Stimulated activated CD4-positive, alpha-beta T cell treated with anti-CD3 and anti-CD28 coated beads, Interleukin-4, amount 100 ng/mL, for 4 hours (primary cell): Measurements from ENCODE around the gene NPTN.
"Not testable (repeated sequence)": the region's sequence is repeated elsewhere in the genome, so short reads cannot be mapped to it uniquely, and the experiment has no call there.

Experiments
- DNase-seq, 2 experiments: peaks; one replicate each; pipeline ENCODE4 v3.0.0-alpha.2; 2020

NPTN gene

DNA sequence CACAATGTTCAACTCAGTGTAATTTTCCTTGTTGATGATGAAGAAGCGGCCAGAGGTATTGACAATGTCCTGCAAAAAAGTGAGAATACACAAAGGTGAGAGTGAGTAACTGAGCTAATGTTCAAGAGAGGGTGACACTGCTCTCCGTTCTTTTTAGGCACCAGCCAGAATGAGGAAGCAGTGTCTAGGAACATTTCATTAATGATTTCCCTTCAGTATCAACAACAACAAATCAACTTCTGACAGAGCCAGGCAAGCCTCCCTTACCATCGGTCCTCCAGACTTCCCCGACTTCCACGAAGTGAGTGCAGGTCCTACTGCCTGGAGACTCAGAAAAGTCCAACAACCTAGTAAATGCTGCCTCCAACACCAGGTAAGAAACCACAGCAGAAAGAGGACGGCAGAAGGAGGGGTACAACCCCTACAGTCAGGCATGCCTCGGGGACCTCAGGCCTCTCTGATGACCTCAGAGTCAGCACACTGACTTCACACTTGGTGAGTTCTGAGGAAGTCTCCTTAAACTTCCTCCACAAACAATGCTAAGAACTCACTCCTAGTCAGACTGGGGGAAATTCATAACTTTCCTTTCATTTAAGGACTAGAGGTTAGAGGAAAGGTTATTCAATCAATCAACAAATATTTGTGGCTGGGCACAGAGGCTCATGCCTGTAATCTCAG is 62.7 kb downstream of the NPTN start:
- no peak for DNase-seq

DNA sequence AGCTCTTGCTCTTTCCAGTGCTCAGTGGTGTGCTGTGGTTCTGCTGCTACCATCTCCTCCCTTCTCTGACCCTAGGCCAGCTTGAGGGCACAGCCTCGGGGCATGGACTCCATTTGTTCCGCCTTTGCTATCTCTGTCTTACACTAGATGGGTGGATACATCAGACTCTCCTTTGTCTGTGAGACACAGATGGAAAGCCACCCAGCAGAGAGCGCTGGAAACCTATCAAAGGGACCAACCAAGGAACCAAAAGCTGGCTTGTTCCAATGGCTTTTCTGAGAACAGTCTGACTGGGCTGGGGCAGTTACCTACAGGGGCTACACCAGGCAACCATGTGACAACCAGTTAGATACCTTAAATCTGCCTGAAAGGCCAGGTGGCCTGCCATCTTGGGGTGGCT is 63.8 kb downstream of the NPTN start:
- DNase-seq, result no peak

DNA sequence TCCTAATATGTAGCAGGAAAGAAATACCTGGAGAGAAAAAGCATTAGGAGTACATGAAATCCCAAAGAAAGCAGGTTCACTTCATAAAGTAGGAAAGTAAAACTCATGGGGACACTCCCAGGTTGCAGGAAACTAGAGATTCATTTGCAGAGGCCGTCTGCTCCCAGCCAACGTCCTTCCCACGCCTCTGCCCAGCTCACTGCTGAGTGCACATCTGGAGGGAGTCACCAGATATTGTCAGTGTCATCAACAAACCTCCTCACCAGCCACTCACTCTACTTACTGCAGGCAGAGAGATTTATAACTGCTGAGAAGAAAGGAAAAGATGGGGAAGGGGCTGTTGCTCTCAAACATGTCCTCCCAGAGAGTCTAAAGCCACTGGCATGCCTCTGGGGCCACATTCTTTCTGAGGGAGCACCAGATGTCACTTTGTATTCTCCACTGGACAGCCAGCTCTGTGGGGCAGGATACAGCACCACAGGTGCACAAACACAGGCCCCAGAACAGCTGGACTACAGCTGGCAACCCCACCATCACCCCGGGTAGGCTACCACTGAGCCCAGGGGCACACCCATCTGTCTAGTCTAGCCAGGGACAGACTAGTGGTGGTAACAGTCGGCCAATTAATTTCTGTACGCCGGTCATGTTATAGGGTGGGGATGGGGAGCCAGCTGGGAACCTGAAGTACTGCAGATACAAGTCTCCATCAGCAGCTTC is 64.5 kb downstream of the NPTN start:
- no peak for DNase-seq

DNA sequence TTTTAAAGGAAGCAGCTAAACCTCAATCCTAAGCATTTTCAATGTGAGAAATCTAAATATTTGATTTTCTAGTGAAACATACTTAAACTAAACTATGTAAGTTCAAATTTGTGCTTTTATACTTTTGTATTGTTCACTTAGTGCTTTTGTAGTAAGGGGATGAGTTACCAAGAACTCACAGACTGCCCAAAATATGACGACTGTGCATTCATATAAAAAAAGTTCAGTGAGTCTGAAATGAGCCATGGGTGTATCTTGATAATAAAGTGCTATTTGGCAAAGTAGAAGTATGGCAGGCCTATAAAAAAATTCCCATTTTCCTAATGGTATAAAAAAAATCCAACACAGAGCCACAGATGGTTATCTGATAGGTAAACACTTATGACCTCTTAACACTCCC is 66.2 kb downstream of the NPTN start:
- DNase-seq, result no peak

DNA sequence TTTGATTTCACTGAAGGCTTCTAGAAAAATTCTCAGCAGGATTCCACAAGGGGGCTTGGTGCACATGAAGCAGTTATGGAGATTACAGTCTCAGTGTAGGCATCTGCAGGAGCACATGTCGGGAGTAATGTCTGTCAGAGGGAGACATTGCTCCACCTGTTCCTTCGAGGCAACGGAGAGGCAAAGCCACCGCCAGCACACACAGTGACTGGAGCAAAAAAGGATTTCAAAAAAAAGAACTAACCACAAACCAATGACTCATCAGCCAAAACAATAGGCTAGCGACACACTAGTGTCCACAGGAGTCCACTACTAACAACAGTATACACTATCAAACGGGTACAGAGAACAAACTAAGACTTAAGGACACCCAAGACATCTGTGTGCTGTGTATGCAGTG is 68.9 kb downstream of the NPTN start:
- DNase-seq, result no peak

DNA sequence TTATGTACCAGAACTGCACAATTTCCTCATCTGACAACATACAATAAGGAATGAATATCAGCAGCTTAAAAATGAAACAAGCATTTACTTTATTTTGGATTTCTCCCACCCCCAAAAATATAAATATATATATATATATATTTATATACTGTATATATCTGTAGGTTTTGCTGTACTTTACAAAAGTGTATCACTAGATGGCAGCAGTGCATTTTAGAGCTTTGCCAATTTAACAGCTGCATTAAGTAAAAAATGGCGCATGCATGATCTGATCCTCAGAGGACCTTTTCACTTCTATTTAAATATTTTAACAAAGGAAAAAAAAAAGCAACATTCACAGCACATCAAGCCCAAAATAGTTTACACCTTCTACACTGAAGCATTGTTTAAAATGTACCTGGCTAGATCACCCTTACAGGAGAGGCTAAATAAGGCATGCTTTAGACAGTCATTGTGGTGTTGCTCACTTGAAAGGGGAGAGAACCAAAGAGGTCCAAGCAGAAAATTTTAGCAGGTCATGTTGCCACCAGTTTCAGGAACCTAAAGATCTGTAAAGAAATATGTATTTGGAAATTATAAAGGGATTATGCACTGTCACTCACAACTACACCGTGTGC is 72.6 kb downstream of the NPTN start:
- DNase-seq, result no peak

DNA sequence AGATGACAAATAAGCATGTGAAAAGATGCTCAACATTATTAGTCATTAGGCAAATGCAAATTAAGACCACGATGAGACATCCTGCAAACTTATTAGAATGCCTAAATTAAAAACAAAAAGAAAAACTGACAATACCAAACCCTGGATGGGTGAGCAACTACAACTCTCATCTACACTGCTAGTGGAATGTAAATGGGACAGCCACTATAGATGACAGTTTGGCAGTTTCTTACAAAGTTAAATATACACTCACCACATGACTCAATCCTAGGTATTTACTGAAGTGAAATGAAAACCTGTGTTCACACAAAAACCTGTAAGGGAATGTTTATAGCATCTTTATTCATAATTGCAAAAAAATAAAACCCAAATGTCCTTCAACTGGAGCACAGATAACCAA is 74.7 kb downstream of the NPTN start:
- no peak for DNase-seq

DNA sequence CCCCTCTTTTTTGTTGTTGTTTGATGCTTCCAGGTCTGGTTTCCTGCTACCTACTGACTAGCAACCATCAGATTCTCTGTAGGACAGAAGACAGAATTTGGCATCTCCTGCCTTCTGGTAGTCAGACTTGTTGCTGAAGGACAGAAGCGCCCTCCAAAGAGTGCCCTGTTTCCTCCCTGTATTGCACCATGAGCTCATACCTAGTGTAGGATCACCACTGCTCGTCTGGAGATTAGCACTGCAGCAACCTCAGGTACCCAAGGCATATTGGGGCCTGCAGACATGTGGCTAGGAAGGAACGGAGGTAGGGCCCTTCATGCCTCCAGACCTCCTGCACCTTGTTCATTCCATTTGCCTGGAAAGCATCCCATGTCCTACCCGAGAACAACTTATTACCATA is 78.1 kb downstream of the NPTN start:
- DNase-seq, result no peak

DNA sequence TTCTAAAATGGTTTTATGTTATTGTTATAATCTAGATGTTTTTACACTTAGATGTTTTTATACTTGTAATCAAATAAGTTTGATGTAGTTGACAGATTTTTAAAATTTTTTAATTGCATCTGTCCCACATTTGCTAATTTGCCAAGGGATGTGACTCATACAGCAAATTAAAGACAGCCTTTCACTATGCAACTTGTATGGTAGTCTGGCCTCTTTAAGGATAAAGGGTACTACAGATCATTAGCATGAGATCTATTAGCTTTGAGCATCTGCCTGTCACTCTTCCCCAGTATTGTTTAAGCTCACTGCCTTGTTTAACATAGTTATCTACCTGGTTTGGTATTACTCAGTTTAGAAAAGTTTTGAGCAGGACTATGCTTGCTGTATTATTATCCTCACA is 83.0 kb downstream of the NPTN start:
- no peak for DNase-seq

DNA sequence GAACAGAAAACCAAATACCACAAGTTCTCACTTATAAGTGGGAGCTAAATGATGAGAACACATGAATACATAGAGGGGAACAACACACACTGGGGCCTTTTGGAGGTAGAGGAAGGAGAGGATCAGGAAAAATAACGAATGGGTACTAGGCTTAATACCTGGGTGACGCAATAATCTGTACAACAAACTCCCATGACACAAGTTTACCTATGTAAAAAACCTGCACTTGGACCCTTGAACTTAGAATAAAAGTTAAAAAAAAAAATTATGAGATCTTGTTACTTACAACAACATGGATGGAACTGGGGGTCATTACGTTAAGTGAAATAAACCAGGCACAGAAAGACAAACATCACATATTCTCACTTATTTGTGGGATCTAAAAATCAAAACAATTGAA is 84.3 kb downstream of the NPTN start:
- DNase-seq, result not testable (repeated sequence)

DNA sequence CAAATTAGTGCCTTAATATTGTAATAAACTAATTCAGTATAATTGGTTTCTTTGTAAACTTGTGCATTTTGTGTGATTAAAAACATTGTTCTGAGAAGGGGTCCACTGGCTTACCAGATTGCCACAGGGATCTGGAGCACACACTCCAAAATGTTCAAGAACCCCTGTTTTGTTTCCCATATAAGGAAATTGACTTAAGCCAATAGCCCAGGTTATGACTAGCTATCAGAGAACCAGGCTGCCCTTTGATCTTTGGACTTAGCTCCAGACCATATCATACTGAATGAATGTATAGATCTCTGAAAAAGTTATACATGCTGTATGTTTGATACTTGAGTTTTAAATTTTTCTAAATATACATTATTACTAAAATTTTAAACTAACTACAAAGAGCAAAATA is 91.7 kb downstream of the NPTN start:
- DNase-seq, result no peak

DNA sequence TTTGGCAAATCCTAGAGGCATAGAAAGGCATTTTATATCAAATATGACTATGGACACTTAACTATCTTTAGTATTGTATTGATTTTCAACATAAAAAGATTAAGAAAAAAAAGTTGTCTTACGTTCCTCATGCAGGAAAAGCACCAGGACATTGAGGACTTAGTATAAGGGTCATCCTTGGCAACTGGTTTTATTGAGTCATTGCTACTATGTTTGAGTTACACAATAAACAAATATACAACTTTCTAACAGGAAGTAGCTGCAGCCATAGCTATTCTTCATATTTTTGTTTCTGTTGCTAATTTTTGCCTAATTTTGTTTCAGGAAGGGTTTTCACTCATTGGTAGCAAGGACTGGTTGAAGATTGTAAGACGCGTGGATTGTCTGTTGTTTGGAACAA is 93.0 kb downstream of the NPTN start:
- DNase-seq, result no peak

DNA sequence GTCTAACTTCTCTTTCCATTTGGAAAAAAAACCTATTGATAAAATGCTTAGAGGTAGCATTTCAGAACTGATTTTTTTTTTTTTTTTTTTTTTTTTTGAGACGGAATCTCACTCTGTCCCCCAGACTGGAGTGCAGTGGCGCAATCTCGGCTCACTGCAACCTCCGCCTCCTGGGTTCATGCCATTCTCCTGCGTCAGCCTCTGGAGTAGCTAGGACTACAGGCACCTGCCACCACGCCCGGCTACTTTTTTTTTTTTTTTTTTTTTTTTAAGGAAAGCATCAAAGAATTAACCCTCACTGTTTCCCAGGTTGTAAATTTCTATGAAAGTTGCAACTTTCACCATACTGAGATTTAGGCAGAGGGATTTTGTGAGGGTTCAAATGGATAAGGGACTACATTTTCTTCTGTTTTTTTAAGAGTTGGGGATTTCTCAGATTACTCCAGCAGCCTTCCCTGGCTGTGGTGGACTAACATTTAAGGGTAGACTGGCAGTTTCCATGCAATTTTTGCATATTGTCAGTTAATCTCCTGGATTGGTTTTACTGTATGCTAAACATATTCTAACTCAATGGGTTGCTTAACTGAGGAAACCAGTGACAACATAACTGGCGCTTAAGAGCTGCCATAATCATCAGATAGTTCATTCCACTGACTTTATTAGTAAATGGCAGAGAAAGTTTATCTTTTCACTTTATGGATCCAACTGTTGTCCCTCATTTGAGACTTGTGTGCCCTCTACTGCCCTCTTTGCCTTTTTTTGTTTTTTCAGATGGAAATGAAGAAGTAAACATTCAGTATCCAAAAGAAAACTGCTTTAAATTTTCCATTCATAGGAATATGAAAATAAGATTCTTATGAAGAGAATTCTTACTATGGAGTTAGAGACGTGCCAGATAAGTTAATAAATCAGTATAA is 93.7 kb downstream of the NPTN start:
- DNase-seq, result no peak

DNA sequence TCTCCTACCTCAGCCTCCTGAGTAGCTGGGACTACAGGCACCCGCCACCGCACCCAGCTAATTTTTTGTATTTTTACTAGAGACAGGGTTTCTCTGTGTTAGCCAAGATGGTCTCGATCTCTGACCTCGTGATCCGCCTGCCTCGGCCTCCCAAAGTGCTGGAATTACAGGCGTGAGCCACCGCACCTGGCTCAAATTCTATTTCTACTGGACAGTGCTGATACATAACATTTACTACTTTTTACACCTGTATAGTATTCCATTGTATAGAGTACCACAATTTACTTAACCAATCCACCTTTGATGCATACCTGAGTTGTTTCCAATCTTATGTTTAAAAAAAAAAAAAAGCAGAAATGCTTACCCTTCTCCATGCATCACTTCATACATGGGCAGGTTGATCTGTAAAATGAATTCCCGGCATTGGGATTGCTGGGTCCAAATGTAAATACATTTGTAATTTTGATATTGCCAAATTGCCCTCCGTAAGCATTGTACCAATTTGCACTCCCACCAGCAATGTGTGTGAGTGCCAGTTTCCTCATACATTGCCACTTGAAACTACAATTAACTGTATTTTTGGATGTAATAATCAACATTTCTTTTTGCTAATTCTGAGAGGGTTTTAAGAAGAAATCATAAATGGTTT is 94.5 kb downstream of the NPTN start:
- DNase-seq, result no peak

DNA sequence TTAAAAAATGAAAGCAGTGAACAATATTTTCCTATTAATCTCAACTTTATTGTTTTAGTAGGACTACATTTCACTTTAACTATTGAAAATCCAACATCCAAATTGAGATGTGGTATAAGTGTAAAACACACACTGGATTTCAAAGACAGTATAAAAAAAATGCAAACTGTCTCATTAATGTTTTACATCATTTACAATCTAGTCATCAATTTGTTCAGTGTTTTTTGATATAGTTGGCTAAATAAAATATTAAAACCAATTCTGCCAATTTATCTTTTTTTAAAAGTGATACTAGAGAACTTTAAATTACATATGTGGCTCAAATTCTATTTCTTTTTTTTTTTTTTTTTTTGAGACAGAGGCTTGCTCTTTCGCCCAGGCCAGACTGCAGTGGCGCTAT is 95.1 kb downstream of the NPTN start:
- DNase-seq, result no peak

DNA sequence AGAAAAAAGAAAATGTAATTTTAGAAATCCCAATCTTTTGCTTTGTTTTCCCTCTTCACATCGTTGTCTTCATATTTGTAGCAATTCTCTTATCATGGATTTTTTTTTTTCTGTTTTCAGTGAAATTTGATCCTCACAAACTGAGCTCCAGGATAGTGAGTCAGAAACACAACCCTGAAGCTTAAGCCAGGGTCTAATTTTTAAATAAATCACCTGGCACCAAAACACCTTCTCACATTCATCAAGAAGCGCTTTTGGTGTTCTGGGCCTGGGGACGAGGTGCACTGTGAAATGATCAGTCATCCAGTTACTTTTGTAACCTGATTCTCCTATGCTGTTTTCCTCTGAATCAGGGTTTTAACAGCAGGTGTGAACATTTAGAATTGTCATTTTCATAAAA is 102.5 kb downstream of the NPTN start:
- no peak for DNase-seq

DNA sequence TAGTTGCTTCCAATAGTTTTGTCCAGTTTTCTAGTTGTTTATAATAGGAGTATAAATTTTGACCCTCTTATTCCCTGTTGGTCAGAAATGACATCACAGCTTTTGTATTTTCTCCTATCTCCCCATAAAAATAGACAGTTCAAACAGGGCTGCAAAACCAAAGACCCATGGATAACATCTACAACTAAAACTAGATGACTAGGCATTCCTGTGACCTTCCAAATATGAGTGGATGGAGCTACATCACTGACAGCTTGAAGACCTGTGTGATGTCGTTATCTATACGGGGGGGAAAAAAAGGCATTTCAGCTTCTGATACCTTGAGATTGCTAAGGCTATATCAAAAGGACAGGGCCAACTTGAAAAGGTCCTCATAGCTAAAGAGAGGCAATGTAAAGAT is 105.6 kb downstream of the NPTN start:
- DNase-seq, result no peak

DNA sequence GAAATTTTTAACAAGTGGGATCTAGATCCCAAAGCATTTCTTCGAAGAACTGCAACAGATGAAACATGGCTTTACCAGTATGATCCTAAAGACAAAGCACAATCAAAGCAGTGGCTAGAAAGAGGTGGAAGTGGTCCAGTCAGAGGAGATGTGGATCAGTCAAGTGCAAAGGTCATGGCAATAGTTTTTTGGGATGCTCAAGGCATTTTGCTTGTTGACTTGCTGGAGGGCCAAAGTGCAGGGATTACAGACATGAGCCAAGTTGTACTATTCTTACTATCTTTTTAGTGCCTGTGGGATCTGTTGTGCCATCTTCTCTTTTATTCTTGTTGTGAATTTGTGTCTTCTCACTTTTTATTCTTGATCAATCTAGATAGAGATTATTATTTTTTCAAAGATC is 108.3 kb downstream of the NPTN start:
- DNase-seq, result no peak

DNA sequence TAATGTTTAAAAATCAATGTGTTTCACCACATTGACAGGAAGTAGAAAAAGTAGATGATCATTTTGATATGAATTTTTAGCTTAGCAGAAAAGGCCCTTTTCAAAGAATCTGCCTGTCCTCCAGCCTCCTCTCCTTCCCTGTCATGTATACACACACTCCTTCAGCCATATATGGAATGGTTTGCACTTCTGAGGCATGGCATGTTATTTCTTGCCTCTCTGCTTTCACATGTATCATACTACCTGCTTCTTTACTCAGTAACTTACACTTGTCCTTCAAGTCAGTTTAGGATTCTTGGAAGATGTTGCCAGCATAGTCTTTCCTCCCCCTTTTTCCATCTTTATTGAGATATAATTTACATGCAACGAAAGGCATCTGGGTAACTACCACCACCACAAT is 111.2 kb downstream of the NPTN start:
- no peak for DNase-seq

DNA sequence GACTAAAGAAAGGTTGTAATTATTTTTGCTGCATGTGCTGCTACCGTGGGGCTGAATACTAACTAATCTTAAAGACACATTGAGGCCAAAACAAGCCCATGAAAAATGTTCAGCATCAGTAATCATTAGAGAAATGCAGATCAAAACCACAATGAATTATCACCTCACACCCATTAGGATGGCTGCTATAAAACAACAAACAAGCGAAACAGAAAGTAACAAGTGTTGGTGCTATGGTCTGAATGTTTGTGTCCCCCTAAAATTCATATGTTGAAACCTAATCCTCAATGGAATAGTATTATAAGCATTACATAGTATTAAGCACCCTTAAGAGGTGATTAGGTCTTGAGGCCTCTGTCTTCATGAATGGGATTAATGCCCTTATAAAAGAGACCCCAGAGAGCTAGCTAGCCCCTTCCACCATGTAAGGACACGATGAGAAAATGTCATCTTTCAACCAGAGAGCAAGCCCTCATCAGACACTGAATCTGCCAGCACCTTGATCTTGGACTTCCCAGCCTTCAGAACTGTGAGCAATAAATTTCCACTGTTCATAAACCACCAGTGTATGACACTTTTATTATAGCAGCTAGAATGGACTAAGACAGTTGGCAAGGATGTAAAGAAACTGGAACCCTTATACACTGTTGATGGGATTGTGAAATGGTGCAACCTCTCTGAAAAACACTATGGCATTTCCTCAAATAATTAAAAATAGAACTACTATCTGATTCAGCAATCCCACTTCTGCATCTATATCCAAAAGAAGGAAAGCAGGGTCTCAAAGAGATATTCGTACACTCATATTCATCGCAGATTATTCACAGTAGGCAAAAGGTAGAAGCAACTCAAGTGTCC is 114.1 kb downstream of the NPTN start:
- DNase-seq, result no peak

DNA sequence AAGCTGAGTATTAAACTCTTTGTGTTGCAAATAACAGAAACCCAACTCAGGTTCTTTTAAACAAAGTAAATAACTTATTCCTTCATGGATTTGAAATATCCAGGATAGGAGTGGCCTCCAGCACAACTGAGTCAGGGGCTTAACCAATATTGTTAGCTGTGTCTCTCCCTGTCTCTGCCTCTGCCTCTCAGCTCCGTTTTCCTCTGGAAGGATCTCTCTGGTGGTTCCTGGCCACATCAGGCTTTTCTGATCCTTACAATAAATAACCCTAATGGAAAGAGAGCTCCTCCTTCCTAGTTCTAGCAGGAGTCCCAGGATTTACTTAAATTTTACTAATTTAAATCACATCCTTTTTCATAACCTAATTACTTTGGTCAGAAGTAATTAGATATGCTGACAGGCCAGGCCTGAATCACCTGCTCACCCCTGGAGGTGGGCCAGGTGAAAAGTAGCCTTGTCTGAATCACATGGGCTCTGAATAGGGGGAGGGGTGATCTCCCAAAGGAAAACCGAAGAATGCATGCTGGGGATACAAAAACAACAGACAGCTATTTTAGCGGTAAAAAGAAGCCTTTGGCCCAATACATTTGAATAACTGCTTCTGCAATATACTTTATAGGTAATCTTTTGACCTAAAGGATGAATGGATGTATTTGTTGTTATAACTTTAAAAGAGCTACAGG is 114.9 kb downstream of the NPTN start:
- no peak for DNase-seq
